Glutamatergic neuron (in vitro differentiated cells): ENCODE data around the gene AP5B1. TPM values are rescaled to one million over a fixed set of nuclear protein-coding genes. Genes with fewer than 3 reads are reported as not detected.

ENCODE experiments used
- DNase-seq: peaks from one replicate; pipeline ENCODE4 v3.0.0; 2022
- H3K27ac Mint-ChIP-seq: one replicate; pipeline ENCODE4 v1.8.0; 2020; ENCODE audit warnings: mild to moderate bottlenecking, mixed read lengths, inconsistent platforms; ENCODE audit not compliant: unreplicated experiment
- H3K27me3 Mint-ChIP-seq: one replicate; pipeline ENCODE4 v1.8.0; 2020; ENCODE audit warnings: mild to moderate bottlenecking, moderate library complexity, mixed read lengths, inconsistent platforms; ENCODE audit not compliant: unreplicated experiment
- H3K36me3 Mint-ChIP-seq: one replicate; pipeline ENCODE4 v1.8.0; 2020; ENCODE audit warnings: mild to moderate bottlenecking, mixed read lengths, inconsistent platforms; ENCODE audit not compliant: unreplicated experiment
- H3K4me1 Mint-ChIP-seq: one replicate; pipeline ENCODE4 v1.8.0; 2020; ENCODE audit warnings: mild to moderate bottlenecking, low read depth, mixed read lengths, inconsistent platforms; ENCODE audit not compliant: unreplicated experiment
- H3K4me3 Mint-ChIP-seq: one replicate; pipeline ENCODE4 v1.8.0; 2020; ENCODE audit warnings: mild to moderate bottlenecking, mixed read lengths, inconsistent platforms; ENCODE audit not compliant: unreplicated experiment
- H3K9me3 Mint-ChIP-seq: one replicate; pipeline ENCODE4 v1.8.0; 2020; ENCODE audit warnings: mild to moderate bottlenecking, moderate library complexity, mixed read lengths, inconsistent platforms; ENCODE audit not compliant: unreplicated experiment
- total RNA-seq: library from RNA; stranded (reverse); fragmentation: NEBNext Ultra II Directional; extraction: Animal tissue kit (Norgen Biotek cat#: 25700); gene quantifications from one replicate; pipeline ENCODE4 v1.2.1, GENCODE V29; 2021; ENCODE audit not compliant: unreplicated experiment
- TF ChIP-seq, protein P1 (sequence below): fragments of 200-600 bp; sonication (generic); IDR thresholded peaks from one replicate; pipeline ENCODE4 v1.5.0; 2021; ENCODE audit not compliant: partially characterized antibody, unreplicated experiment

AP5B1 gene
- total RNA-seq, 1 donor from 2014 or later = 13.2 TPM

DNA sequence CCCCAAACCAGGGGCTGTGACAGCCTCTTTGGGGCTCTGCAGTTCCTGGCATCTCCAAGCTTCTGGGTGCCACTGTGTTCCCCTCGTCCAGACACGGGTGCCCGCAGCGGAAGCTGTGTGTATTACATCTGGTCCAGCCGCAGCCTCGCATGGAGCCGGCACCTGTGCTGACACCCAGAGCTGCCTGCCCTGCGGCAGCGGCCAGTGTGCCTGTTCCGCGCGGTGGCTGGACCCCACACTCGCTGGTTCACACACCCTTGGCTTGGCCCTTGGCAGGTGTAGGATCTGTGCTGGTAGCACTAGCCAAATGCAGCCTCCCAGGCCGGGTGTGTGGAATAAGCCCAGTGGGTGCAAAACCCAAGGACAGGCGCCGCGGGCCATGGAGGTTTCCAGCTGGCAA lies 35.7 kb downstream of the AP5B1 start:
- DNase-seq = no peak
- H3K9me3 Mint-ChIP-seq = peaks cover 2% of the 10 kb centered on the region
- no peaks in the 10 kb centered on the region for H3K27me3 Mint-ChIP-seq
- H3K36me3 Mint-ChIP-seq = no peaks in the 10 kb centered on the region
- no peaks in the 10 kb centered on the region for H3K4me1 Mint-ChIP-seq
- TF ChIP-seq, protein P1, sequence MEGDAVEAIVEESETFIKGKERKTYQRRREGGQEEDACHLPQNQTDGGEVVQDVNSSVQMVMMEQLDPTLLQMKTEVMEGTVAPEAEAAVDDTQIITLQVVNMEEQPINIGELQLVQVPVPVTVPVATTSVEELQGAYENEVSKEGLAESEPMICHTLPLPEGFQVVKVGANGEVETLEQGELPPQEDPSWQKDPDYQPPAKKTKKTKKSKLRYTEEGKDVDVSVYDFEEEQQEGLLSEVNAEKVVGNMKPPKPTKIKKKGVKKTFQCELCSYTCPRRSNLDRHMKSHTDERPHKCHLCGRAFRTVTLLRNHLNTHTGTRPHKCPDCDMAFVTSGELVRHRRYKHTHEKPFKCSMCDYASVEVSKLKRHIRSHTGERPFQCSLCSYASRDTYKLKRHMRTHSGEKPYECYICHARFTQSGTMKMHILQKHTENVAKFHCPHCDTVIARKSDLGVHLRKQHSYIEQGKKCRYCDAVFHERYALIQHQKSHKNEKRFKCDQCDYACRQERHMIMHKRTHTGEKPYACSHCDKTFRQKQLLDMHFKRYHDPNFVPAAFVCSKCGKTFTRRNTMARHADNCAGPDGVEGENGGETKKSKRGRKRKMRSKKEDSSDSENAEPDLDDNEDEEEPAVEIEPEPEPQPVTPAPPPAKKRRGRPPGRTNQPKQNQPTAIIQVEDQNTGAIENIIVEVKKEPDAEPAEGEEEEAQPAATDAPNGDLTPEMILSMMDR = no peak
- no peak overlapping the region for H3K4me3 Mint-ChIP-seq
- H3K27ac Mint-ChIP-seq = no peak overlapping the region

DNA sequence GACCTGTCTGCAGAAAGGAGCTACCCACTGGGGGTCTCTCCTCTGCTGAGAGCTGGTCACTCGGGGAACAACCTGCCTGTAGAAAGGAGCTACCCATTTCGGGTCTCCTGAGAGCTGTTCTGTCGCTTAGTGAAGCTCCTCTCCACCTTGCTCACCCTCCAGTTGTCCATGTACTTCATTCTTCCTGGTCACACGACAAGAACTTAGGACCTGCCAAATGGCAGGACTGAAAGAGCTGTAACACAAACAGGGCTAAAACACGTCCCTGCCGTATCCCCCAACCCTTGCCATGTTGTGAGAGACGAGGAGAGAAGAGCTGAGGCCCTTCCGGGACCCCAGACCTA lies 36.1 kb downstream of the AP5B1 start:
- Mint-ChIP-seq H3K36me3 (no peaks in the 10 kb centered on the region), H3K4me3 (no peak overlapping the region), H3K4me1 (no peaks in the 10 kb centered on the region), H3K27me3 (no peaks in the 10 kb centered on the region), H3K27ac (no peak overlapping the region), H3K9me3 (peaks cover 2% of the 10 kb centered on the region)
- DNase-seq = no peak
- TF ChIP-seq, protein P1 = no peak

DNA sequence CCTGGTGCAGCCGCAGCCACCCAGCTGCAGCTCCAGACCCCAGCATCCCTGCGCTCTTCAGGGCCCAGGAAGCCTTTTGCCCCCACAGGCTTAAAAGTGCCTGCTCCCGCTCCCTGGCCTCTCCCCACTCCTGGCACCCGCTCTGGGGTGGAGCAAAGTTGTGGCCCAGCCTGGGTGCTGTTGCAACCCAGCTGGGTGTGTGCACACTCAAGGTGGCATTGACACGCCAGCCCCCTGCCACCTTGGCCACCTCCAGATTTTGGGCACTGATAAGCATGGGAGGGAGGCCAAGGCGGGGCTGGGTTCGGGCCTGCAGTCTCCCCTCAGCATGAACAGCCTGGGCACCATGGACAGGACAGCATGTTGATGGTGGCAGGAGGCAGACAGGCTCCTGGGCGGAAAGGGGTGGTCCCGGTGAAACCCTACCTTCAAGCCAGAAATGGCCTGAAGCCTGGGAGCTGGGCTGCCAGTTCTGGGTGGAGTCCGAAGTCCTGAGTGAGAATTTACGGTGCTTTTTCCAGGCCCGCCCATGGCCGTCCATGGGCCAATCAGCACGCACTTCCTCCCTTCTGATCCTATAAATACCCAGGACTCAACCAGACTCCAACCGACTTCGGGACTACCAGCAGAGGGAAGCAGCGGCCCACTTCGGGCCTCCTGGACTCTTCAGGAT lies 36.6 kb downstream of the AP5B1 start:
- TF ChIP-seq, protein P1 = no peak

DNA sequence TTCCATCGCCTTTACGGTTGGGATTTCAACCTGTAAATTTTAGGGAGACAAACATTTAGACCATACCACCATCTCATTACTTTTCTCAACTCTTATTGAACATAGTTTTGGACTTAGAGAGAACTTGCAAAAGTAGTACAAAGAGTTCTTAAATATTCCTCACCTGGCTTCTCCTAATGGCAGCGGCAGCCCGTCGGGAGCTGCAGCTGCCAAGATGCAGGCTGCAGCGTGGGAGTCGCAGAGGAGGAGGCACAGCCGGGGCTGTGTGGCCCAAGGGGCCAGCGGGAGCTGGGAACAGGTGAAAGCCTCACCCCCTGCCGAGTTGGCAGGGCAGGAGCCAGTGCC lies 37.1 kb downstream of the AP5B1 start:
- no peak overlapping the region for H3K4me3 Mint-ChIP-seq
- H3K27ac Mint-ChIP-seq = no peak overlapping the region
- H3K9me3 Mint-ChIP-seq = peaks cover 3% of the 10 kb centered on the region
- no peak for DNase-seq
- no peaks in the 10 kb centered on the region for H3K27me3 Mint-ChIP-seq
- peaks cover under 1% of the 10 kb centered on the region for H3K36me3 Mint-ChIP-seq
- TF ChIP-seq, protein P1 = no peak
- H3K4me1 Mint-ChIP-seq = no peaks in the 10 kb centered on the region

More for the DNA sequence above, 36.6 kb downstream of the AP5B1 start:
- H3K4me1 Mint-ChIP-seq = no peaks in the 10 kb centered on the region
- peak; percentile 26 for DNase-seq
- H3K27me3 Mint-ChIP-seq = no peaks in the 10 kb centered on the region
- H3K4me3 Mint-ChIP-seq = no peak overlapping the region
- no peak overlapping the region for H3K27ac Mint-ChIP-seq
- H3K9me3 Mint-ChIP-seq = peaks cover 2% of the 10 kb centered on the region
- no peaks in the 10 kb centered on the region for H3K36me3 Mint-ChIP-seq

DNA sequence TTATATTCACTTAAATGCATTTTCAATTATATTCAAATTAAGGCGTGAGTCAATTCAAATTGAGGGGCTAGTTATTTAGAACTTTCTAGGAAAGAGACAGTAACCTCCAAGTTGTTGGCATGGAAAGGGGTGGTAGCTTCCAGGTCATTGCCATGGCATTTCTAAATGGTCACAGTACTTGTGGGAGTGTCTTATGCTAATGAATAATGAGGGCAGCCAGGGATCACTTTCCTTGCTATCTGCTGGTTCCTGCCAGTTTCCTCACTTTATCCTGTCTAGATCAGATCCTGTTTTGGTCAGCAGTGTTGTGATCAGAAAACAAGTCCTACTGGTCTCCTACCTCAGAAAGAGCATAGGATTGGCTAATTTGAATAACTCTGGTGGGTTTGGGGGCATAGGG lies 38.4 kb downstream of the AP5B1 start:
- Mint-ChIP-seq H3K27ac (no peak overlapping the region), H3K4me1 (no peaks in the 10 kb centered on the region), H3K9me3 (peaks cover 6% of the 10 kb centered on the region), H3K4me3 (no peak overlapping the region), H3K27me3 (no peaks in the 10 kb centered on the region), H3K36me3 (peaks cover 5% of the 10 kb centered on the region)
- TF ChIP-seq, protein P1 = no peak
- no peak for DNase-seq
